Colonic mucosa (tissue), 4 donors: ENCODE measurements around the gene SEL1L3. TPM values are rescaled to one million over a fixed set of nuclear protein-coding genes. Genes with fewer than 3 reads are reported as not detected.

Experiments
- DNase-seq: peaks from one replicate; pipeline ENCODE4 v3.0.0-alpha.2; 2020
- H3K27ac ChIP-seq: fragments of 200-600 bp; one replicate; pipeline ENCODE4 v1.8.0; 2021
- H3K27me3 ChIP-seq: fragments of 200-600 bp; one replicate; pipeline ENCODE4 v1.8.0; 2021
- H3K36me3 ChIP-seq: fragments of 200-600 bp; one replicate; pipeline ENCODE4 v1.8.0; 2021
- H3K4me1 ChIP-seq: fragments of 200-600 bp; one replicate; pipeline ENCODE4 v1.8.0; 2021; ENCODE audit warnings: mild to moderate bottlenecking
- H3K4me3 ChIP-seq: fragments of 200-600 bp; one replicate; pipeline ENCODE4 v1.8.0; 2021
- H3K9ac ChIP-seq, 2 donors: one replicate each; pipeline ENCODE4 v1.7.0; 2013; ENCODE audit warnings: control low read depth in 2 of 2, low read depth in 2 of 2, low read length in 2 of 2
- H3K9me3 ChIP-seq: fragments of 200-600 bp; one replicate; pipeline ENCODE4 v1.8.0; 2021
- CTCF ChIP-seq: fragments of 200-600 bp; IDR thresholded peaks from one replicate; pipeline ENCODE4 v1.8.0; 2022; ENCODE audit warnings: antibody characterized with exemption, mild to moderate bottlenecking
- intact Hi-C: fragments of 100-400 bp; cut with DNase I; formaldehyde crosslinking; loops from one replicate; pipeline ENCODE4 v1.14.1; 2022
- total RNA-seq, 2 donors: library from RNA; stranded (reverse); fragmentation: NEBNext Ultra II Directional in 1 of 2; extraction: Animal tissue kit (Norgen Biotek cat#: 25700) in 1 of 2; gene quantifications; one replicate each; pipeline ENCODE4 v1.2.1, GENCODE V29; 2021
- donor health status: healthy.
- donor health status: DM: no; HTN: no; CAD: no.
- donor health status: DM: no; HTN: no; CAD: no.

The SEL1L3 gene
- total RNA-seq, 2 donors from 2014 or later: 88.4 to 96.2 TPM

GRCh38 chr4:25844961-25845712 is 17.7 kb downstream of the SEL1L3 start:
- H3K4me1 ChIP-seq: peaks cover 4% of the 10 kb centered on the region
- H3K36me3 ChIP-seq: peaks cover 6% of the 10 kb centered on the region
- H3K9ac ChIP-seq: no peak overlapping the region
- no peak for DNase-seq
- H3K27me3 ChIP-seq: no peaks in the 10 kb centered on the region
- H3K27ac ChIP-seq: no peak overlapping the region
- no peak overlapping the region for H3K4me3 ChIP-seq
- intact Hi-C loops: no loop called here
- no peak for TF ChIP-seq CTCF
- no peaks in the 10 kb centered on the region for H3K9me3 ChIP-seq

- DNase-seq: peak; percentile 60
- Histone ChIP-seq H3K9ac (peak overlapping the region in 1 of 2 donors; percentile 52), H3K4me3 (peak overlapping the region; percentile 12), H3K27me3 (no peaks in the 10 kb centered on the region), H3K9me3 (no peaks in the 10 kb centered on the region), H3K27ac (peak overlapping the region; percentile 43), H3K36me3 (peaks cover 6% of the 10 kb centered on the region), H3K4me1 (peaks cover 4% of the 10 kb centered on the region)
- intact Hi-C loops: no loop called here
- no peak for TF ChIP-seq CTCF
Measured at GRCh38 chr4:25843340-25844097, 19.3 kb downstream of the SEL1L3 start.

- no peaks in the 10 kb centered on the region for H3K27me3 ChIP-seq
- H3K27ac ChIP-seq: no peak overlapping the region
- peaks cover 6% of the 10 kb centered on the region for H3K36me3 ChIP-seq
- H3K9me3 ChIP-seq: no peaks in the 10 kb centered on the region
- peaks cover 4% of the 10 kb centered on the region for H3K4me1 ChIP-seq
- H3K9ac ChIP-seq: no peak overlapping the region
- DNase-seq: no peak
- H3K4me3 ChIP-seq: no peak overlapping the region
- TF ChIP-seq CTCF: peak; percentile 16
- intact Hi-C loops: no loop called here
Measured at GRCh38 chr4:25842229-25842845, 20.5 kb downstream of the SEL1L3 start.

- TF ChIP-seq CTCF: no peak
- intact Hi-C loops: no loop called here
- Histone ChIP-seq H3K27me3 (no peaks in the 10 kb centered on the region), H3K27ac (no peak overlapping the region), H3K9me3 (no peaks in the 10 kb centered on the region), H3K36me3 (no peaks in the 10 kb centered on the region), H3K4me1 (peaks cover 4% of the 10 kb centered on the region), H3K9ac (no peak overlapping the region), H3K4me3 (no peak overlapping the region)
- DNase-seq: no peak
Measured at GRCh38 chr4:25839687-25840086, 23.1 kb downstream of the SEL1L3 start.

GRCh38 chr4:25839233-25839632 is 23.6 kb downstream of the SEL1L3 start:
- H3K36me3 ChIP-seq: no peaks in the 10 kb centered on the region
- peaks cover 4% of the 10 kb centered on the region for H3K4me1 ChIP-seq
- intact Hi-C loops: no loop called here
- H3K4me3 ChIP-seq: no peak overlapping the region
- no peaks in the 10 kb centered on the region for H3K27me3 ChIP-seq
- H3K9ac ChIP-seq: no peak overlapping the region
- DNase-seq: no peak
- H3K9me3 ChIP-seq: no peaks in the 10 kb centered on the region
- TF ChIP-seq CTCF: no peak
- no peak overlapping the region for H3K27ac ChIP-seq
